Stimulated activated naive B cell treated with anti-CD40 and anti-IgM and Interleukin-4, amounts not matched to agents 10 μg/mL and 1 μg/mL and 100 μg/mL, for 72 hours (primary cell): ENCODE measurements around the gene PRDM7.
A peak's percentile ranks its signal among the peaks of the same experiment; 100 is the strongest.

Experiments
- ATAC-seq, 2 donors: fragments of 150-1000 bp; cut with Tn5 transposase; replicated peaks; 2 replicates each; pipeline ENCODE4 v1.10.0; 2021; ENCODE audit warnings: moderate library complexity in 1 of 2
- DNase-seq: peaks from one replicate; pipeline ENCODE4 v3.0.0; 2021
- H3K27ac Mint-ChIP-seq: one replicate; pipeline ENCODE4 v1.8.0; 2022; ENCODE audit warnings: mild to moderate bottlenecking, mixed read lengths
- H3K27me3 Mint-ChIP-seq, 2 donors: one replicate each; pipeline ENCODE4 v1.8.0; 2022; ENCODE audit warnings: mixed read lengths in 2 of 2
- H3K36me3 Mint-ChIP-seq, 2 donors: one replicate each; pipeline ENCODE4 v1.8.0; 2022; ENCODE audit warnings: mixed read lengths in 2 of 2, mild to moderate bottlenecking in 1 of 2
- H3K4me1 Mint-ChIP-seq, 2 donors: one replicate each; pipeline ENCODE4 v1.8.0; 2022; ENCODE audit warnings: mixed read lengths in 2 of 2, mild to moderate bottlenecking in 1 of 2
- H3K4me3 Mint-ChIP-seq, 2 donors: one replicate each; pipeline ENCODE4 v1.8.0; 2022; ENCODE audit warnings: mild to moderate bottlenecking in 2 of 2, mixed read lengths in 2 of 2, moderate library complexity in 1 of 2
- H3K9me3 Mint-ChIP-seq, 2 donors: one replicate each; pipeline ENCODE4 v1.8.0; 2022; ENCODE audit warnings: mixed read lengths in 2 of 2, mild to moderate bottlenecking in 1 of 2

The PRDM7 gene

GRCh38 chr16:90053902-90054500 is 23.1 kb downstream of the PRDM7 start:
- Mint-ChIP-seq H3K36me3 (peaks cover 11 to 18% of the 10 kb centered on the region in 2 donors), H3K4me1 (peaks cover 7 to 14% of the 10 kb centered on the region in 2 donors), H3K4me3 (no peak overlapping the region), H3K9me3 (peaks cover 17 to 18% of the 10 kb centered on the region in 2 donors), H3K27ac (no peak overlapping the region), H3K27me3 (peaks cover 19 to 35% of the 10 kb centered on the region in 2 donors)
- ATAC-seq (no peak), DNase-seq (no peak)

- H3K9me3 Mint-ChIP-seq = peaks cover 17 to 18% of the 10 kb centered on the region in 2 donors
- H3K4me1 Mint-ChIP-seq = peaks cover 7 to 10% of the 10 kb centered on the region in 2 donors
- H3K27me3 Mint-ChIP-seq = peaks cover 18 to 39% of the 10 kb centered on the region in 2 donors
- H3K27ac Mint-ChIP-seq = no peak overlapping the region
- ATAC-seq = no peak
- peaks cover 11 to 18% of the 10 kb centered on the region in 2 donors for H3K36me3 Mint-ChIP-seq
- H3K4me3 Mint-ChIP-seq = no peak overlapping the region
- DNase-seq = no peak
These were observed 26.2 kb downstream of the PRDM7 start for GRCh38 chr16:90050969-90051368.

- H3K4me1 Mint-ChIP-seq = peaks cover 7 to 10% of the 10 kb centered on the region in 2 donors
- no peak overlapping the region for H3K4me3 Mint-ChIP-seq
- H3K27ac Mint-ChIP-seq = no peak overlapping the region
- DNase-seq (no peak), ATAC-seq (no peak)
- H3K9me3 Mint-ChIP-seq = peaks cover 8% of the 10 kb centered on the region in 2 donors
- H3K27me3 Mint-ChIP-seq = peaks cover 22 to 46% of the 10 kb centered on the region in 2 donors
- H3K36me3 Mint-ChIP-seq = peaks cover 6 to 11% of the 10 kb centered on the region in 2 donors
These were observed 28.3 kb downstream of the PRDM7 start for GRCh38 chr16:90048737-90049330.

- Mint-ChIP-seq H3K27me3 (peaks cover 25 to 45% of the 10 kb centered on the region in 2 donors), H3K4me3 (peak overlapping the region in 1 of 2 donors; percentile 46), H3K27ac (no peak overlapping the region), H3K9me3 (peaks cover 5% of the 10 kb centered on the region in 2 donors), H3K36me3 (peaks cover 4 to 13% of the 10 kb centered on the region in 2 donors), H3K4me1 (peaks cover 7 to 10% of the 10 kb centered on the region in 2 donors)
- no peak for DNase-seq
- ATAC-seq = peak in 1 of 2 donors; percentile 14
These were observed 28.8 kb downstream of the PRDM7 start for GRCh38 chr16:90048347-90048722.

- peaks cover 7 to 10% of the 10 kb centered on the region in 2 donors for H3K4me1 Mint-ChIP-seq
- H3K9me3 Mint-ChIP-seq = no peaks in the 10 kb centered on the region
- H3K27ac Mint-ChIP-seq = no peak overlapping the region
- ATAC-seq = no peak
- H3K36me3 Mint-ChIP-seq = peaks cover 0 to 9% of the 10 kb centered on the region in 2 donors
- peaks cover 25 to 40% of the 10 kb centered on the region in 2 donors for H3K27me3 Mint-ChIP-seq
- peak overlapping the region in 1 of 2 donors; percentile 46 for H3K4me3 Mint-ChIP-seq
- DNase-seq = no peak
These were observed 29.3 kb downstream of the PRDM7 start for GRCh38 chr16:90047714-90048346.

- Mint-ChIP-seq H3K27me3 (peaks cover 25 to 39% of the 10 kb centered on the region in 2 donors), H3K36me3 (peaks cover 0 to 15% of the 10 kb centered on the region in 2 donors), H3K9me3 (no peaks in the 10 kb centered on the region), H3K27ac (no peak overlapping the region), H3K4me1 (peaks cover 7 to 10% of the 10 kb centered on the region in 2 donors), H3K4me3 (peak overlapping the region in 1 of 2 donors; percentile 51)
- no peak for DNase-seq
- ATAC-seq = no peak
These were observed 30.0 kb downstream of the PRDM7 start for GRCh38 chr16:90046971-90047713.

- H3K4me1 Mint-ChIP-seq = peaks cover 7 to 10% of the 10 kb centered on the region in 2 donors
- peak overlapping the region; percentile 17 to 50 for H3K4me3 Mint-ChIP-seq
- H3K9me3 Mint-ChIP-seq = no peaks in the 10 kb centered on the region
- H3K27me3 Mint-ChIP-seq = peaks cover 21 to 39% of the 10 kb centered on the region in 2 donors
- peaks cover 0 to 16% of the 10 kb centered on the region in 2 donors for H3K36me3 Mint-ChIP-seq
- H3K27ac Mint-ChIP-seq = peak overlapping the region; percentile 53
- DNase-seq (no peak), ATAC-seq (peak in 1 of 2 donors; percentile 30)
These were observed 30.8 kb downstream of the PRDM7 start for GRCh38 chr16:90046122-90046970.

GRCh38 chr16:90044111-90044551 is 33.0 kb downstream of the PRDM7 start:
- H3K4me1 Mint-ChIP-seq = peaks cover 7 to 10% of the 10 kb centered on the region in 2 donors
- ATAC-seq (no peak), DNase-seq (no peak)
- peaks cover 2 to 27% of the 10 kb centered on the region in 2 donors for H3K36me3 Mint-ChIP-seq
- no peaks in the 10 kb centered on the region for H3K9me3 Mint-ChIP-seq
- no peak overlapping the region for H3K4me3 Mint-ChIP-seq
- H3K27me3 Mint-ChIP-seq = peaks cover 21 to 38% of the 10 kb centered on the region in 2 donors
- no peak overlapping the region for H3K27ac Mint-ChIP-seq

- peaks cover 2 to 33% of the 10 kb centered on the region in 2 donors for H3K36me3 Mint-ChIP-seq
- ATAC-seq = no peak
- peaks cover 7 to 10% of the 10 kb centered on the region in 2 donors for H3K4me1 Mint-ChIP-seq
These were observed 33.6 kb downstream of the PRDM7 start for GRCh38 chr16:90043526-90043925.

GRCh38 chr16:90042946-90043514 is 34.1 kb downstream of the PRDM7 start:
- ATAC-seq (no peak), DNase-seq (no peak)
- Mint-ChIP-seq H3K4me1 (peaks cover 7 to 10% of the 10 kb centered on the region in 2 donors), H3K27ac (no peak overlapping the region), H3K4me3 (no peak overlapping the region), H3K36me3 (peaks cover 2 to 34% of the 10 kb centered on the region in 2 donors), H3K9me3 (no peaks in the 10 kb centered on the region), H3K27me3 (peaks cover 21 to 27% of the 10 kb centered on the region in 2 donors)

More at GRCh38 chr16:90043526-90043925, 33.6 kb downstream of the PRDM7 start:
- H3K4me3 Mint-ChIP-seq = no peak overlapping the region
- H3K27me3 Mint-ChIP-seq = peaks cover 21 to 32% of the 10 kb centered on the region in 2 donors
- no peak for DNase-seq
- no peaks in the 10 kb centered on the region for H3K9me3 Mint-ChIP-seq
- H3K27ac Mint-ChIP-seq = no peak overlapping the region

- Mint-ChIP-seq H3K27ac (no peak overlapping the region), H3K27me3 (peaks cover 21 to 26% of the 10 kb centered on the region in 2 donors), H3K9me3 (no peaks in the 10 kb centered on the region), H3K36me3 (peaks cover 3 to 38% of the 10 kb centered on the region in 2 donors), H3K4me1 (peaks cover 6 to 9% of the 10 kb centered on the region in 2 donors), H3K4me3 (no peak overlapping the region)
- DNase-seq (no peak), ATAC-seq (no peak)
These were observed 35.1 kb downstream of the PRDM7 start for GRCh38 chr16:90041896-90042473.

- DNase-seq (no peak), ATAC-seq (no peak)
- H3K36me3 Mint-ChIP-seq = peaks cover 8 to 49% of the 10 kb centered on the region in 2 donors
- no peaks in the 10 kb centered on the region for H3K4me1 Mint-ChIP-seq
- H3K27ac Mint-ChIP-seq = no peak overlapping the region
- H3K4me3 Mint-ChIP-seq = no peak overlapping the region
- H3K27me3 Mint-ChIP-seq = peaks cover 8 to 10% of the 10 kb centered on the region in 2 donors
- H3K9me3 Mint-ChIP-seq = no peaks in the 10 kb centered on the region
These were observed 36.7 kb downstream of the PRDM7 start for GRCh38 chr16:90040152-90041023.
